ENCODE data around the gene CALY. TPM values are rescaled to one million over a fixed set of nuclear protein-coding genes. Genes with fewer than 3 reads are reported as not detected.

CALY gene
- total RNA-seq, 1 donor from 2014 or later, result 19.8 TPM

DNA sequence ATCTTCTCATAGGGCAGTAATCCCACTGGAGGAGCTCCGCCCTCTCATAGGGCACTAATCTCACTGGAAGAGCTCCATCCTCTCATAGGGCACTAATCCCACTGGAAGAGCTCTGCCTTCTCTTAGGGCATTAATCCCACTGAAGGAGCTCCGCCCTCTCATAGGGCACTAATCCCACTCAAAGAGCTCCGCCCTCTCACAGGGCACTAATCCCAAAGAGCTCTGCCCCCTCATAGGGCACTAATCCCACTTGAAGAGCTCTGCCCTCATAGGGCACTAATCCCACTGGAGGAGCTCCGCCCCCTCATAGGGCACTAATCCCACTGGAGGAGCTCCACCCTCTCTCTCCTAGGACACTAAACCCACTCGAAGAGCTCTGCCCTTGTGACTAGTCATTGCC lies 24.5 kb upstream of the CALY start:
- no peak overlapping the region for H3K27ac Mint-ChIP-seq (ENCODE audit: unreplicated experiment)
- peaks cover 15% of the 10 kb centered on the region for H3K36me3 Mint-ChIP-seq (ENCODE audit: unreplicated experiment)
- peaks cover 7% of the 10 kb centered on the region for H3K9me3 Mint-ChIP-seq (ENCODE audit: unreplicated experiment)
- H3K4me3 Mint-ChIP-seq (ENCODE audit: unreplicated experiment), result no peak overlapping the region
- TF ChIP-seq CTCF (IDR thresholded peaks at IDR 0.05; ENCODE audit: partially characterized antibody, unreplicated experiment), result no peak
- H3K4me1 Mint-ChIP-seq (ENCODE audit: low read depth, unreplicated experiment), result no peaks in the 10 kb centered on the region
- peaks cover 3% of the 10 kb centered on the region for H3K27me3 Mint-ChIP-seq (ENCODE audit: unreplicated experiment)
- no peak for DNase-seq

DNA sequence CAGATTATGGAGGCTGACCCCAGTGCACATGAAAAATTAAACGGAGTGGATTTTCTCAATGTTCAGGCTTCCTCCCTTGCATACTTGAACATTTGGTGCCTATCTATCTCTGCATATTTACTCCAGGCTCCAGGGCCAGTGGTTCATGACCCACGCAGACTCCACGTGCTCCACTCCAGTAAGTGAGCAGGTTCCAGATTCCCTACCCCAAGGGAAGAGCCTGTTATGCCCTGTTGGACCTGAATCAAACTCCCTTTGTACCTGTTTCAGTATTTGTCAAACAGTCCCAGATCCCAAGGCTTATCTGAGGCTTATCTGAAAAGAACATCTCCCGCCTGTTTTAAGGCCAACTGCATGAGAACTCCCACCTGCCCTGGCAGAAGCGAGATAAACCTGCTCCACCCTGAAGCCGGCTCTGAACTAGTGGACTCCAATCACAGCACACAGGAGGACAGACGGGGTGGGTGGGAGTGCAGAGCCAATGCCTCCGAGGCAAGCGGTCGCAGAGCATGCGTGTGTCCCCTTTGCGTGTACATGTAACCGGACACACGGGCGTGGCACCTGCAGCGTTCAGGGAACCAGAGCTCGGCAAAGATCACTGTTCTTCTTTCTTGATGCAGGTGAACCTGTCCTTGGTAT lies 23.4 kb upstream of the CALY start:
- Mint-ChIP-seq H3K36me3 (ENCODE audit: unreplicated experiment) (peaks cover 15% of the 10 kb centered on the region), H3K27ac (ENCODE audit: unreplicated experiment) (peak overlapping the region; percentile 79), H3K27me3 (ENCODE audit: unreplicated experiment) (peaks cover 3% of the 10 kb centered on the region), H3K4me3 (ENCODE audit: unreplicated experiment) (no peak overlapping the region), H3K4me1 (ENCODE audit: low read depth, unreplicated experiment) (no peaks in the 10 kb centered on the region), H3K9me3 (ENCODE audit: unreplicated experiment) (peaks cover 7% of the 10 kb centered on the region)
- no peak for DNase-seq
- TF ChIP-seq CTCF (IDR thresholded peaks at IDR 0.05; ENCODE audit: partially characterized antibody, unreplicated experiment), result no peak

- H3K27me3 Mint-ChIP-seq (ENCODE audit: unreplicated experiment), result peaks cover 3% of the 10 kb centered on the region
- no peak overlapping the region for H3K27ac Mint-ChIP-seq (ENCODE audit: unreplicated experiment)
- no peak for TF ChIP-seq CTCF (IDR thresholded peaks at IDR 0.05; ENCODE audit: partially characterized antibody, unreplicated experiment)
- H3K36me3 Mint-ChIP-seq (ENCODE audit: unreplicated experiment), result peaks cover 12% of the 10 kb centered on the region
- H3K9me3 Mint-ChIP-seq (ENCODE audit: unreplicated experiment), result peaks cover 7% of the 10 kb centered on the region
- no peak overlapping the region for H3K4me3 Mint-ChIP-seq (ENCODE audit: unreplicated experiment)
- H3K4me1 Mint-ChIP-seq (ENCODE audit: low read depth, unreplicated experiment), result no peaks in the 10 kb centered on the region
- no peak for DNase-seq
These were observed 22.9 kb upstream of the CALY start for GRCh38 chr10:133359554-133359971.

DNA sequence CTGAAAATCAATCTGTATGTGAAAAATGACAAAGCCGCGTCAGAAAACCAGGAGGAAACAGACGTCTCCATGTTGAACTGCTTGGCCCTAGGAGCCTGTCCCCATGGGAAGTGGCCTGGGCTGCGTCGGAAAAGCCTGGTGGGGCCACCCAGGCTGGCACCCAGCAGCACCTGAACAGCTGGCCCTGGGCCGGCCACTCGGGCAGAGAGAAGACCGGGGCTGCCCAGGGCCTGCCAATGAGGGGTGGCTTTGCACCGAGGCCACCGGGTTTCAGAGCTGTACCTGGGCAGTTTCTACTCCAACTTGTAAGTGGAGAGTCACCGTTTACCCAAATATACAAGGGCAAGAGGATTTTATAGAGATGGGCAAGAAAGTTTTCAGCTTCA lies 22.2 kb upstream of the CALY start:
- DNase-seq, result no peak
- Mint-ChIP-seq H3K27ac (ENCODE audit: unreplicated experiment) (no peak overlapping the region), H3K36me3 (ENCODE audit: unreplicated experiment) (peaks cover 10% of the 10 kb centered on the region), H3K4me1 (ENCODE audit: low read depth, unreplicated experiment) (no peaks in the 10 kb centered on the region), H3K9me3 (ENCODE audit: unreplicated experiment) (peaks cover 7% of the 10 kb centered on the region), H3K27me3 (ENCODE audit: unreplicated experiment) (peaks cover 3% of the 10 kb centered on the region), H3K4me3 (ENCODE audit: unreplicated experiment) (no peak overlapping the region)
- TF ChIP-seq CTCF (IDR thresholded peaks at IDR 0.05; ENCODE audit: partially characterized antibody, unreplicated experiment), result no peak

GRCh38 chr10:133358162-133358924 lies 21.6 kb upstream of the CALY start:
- Mint-ChIP-seq H3K4me1 (ENCODE audit: low read depth, unreplicated experiment) (no peaks in the 10 kb centered on the region), H3K36me3 (ENCODE audit: unreplicated experiment) (peaks cover 10% of the 10 kb centered on the region), H3K27ac (ENCODE audit: unreplicated experiment) (no peak overlapping the region), H3K9me3 (ENCODE audit: unreplicated experiment) (peaks cover 7% of the 10 kb centered on the region), H3K4me3 (ENCODE audit: unreplicated experiment) (no peak overlapping the region), H3K27me3 (ENCODE audit: unreplicated experiment) (peaks cover 3% of the 10 kb centered on the region)
- no peak for TF ChIP-seq CTCF (IDR thresholded peaks at IDR 0.05; ENCODE audit: partially characterized antibody, unreplicated experiment)
- DNase-seq, result no peak
